Measurements from ENCODE around the gene MRTFB. TPM values are rescaled to one million over a fixed set of nuclear protein-coding genes. Genes with fewer than 3 reads are reported as not detected.

The MRTFB gene, protein sequence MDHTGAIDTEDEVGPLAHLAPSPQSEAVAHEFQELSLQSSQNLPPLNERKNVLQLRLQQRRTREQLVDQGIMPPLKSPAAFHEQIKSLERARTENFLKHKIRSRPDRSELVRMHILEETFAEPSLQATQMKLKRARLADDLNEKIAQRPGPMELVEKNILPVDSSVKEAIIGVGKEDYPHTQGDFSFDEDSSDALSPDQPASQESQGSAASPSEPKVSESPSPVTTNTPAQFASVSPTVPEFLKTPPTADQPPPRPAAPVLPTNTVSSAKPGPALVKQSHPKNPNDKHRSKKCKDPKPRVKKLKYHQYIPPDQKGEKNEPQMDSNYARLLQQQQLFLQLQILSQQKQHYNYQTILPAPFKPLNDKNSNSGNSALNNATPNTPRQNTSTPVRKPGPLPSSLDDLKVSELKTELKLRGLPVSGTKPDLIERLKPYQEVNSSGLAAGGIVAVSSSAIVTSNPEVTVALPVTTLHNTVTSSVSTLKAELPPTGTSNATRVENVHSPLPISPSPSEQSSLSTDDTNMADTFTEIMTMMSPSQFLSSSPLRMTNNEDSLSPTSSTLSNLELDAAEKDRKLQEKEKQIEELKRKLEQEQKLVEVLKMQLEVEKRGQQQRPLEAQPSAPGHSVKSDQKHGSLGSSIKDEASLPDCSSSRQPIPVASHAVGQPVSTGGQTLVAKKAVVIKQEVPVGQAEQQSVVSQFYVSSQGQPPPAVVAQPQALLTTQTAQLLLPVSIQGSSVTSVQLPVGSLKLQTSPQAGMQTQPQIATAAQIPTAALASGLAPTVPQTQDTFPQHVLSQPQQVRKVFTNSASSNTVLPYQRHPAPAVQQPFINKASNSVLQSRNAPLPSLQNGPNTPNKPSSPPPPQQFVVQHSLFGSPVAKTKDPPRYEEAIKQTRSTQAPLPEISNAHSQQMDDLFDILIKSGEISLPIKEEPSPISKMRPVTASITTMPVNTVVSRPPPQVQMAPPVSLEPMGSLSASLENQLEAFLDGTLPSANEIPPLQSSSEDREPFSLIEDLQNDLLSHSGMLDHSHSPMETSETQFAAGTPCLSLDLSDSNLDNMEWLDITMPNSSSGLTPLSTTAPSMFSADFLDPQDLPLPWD
- total RNA-seq (2016; rRNA removed; fragmentation: Illumina TruSeq; extraction: Trizol) = 11.4 and 17.3 TPM in 2 replicates
- total RNA-seq (2016; cell fraction: cytosol; rRNA removed; fragmentation: Illumina TruSeq; extraction: Trizol; ENCODE audit: low read depth) = 4.2 and 4.8 TPM in 2 replicates
- total RNA-seq (2016; cell fraction: insoluble cytoplasmic fraction; rRNA removed; fragmentation: Illumina TruSeq; extraction: Trizol) = 10.8 and 15.0 TPM in 2 replicates
- 7.1 and 8.5 TPM in 2 replicates for total RNA-seq (2016; cell fraction: membrane; rRNA removed; fragmentation: Illumina TruSeq; extraction: Trizol)
- total RNA-seq (2016; cell fraction: nucleus; rRNA removed; fragmentation: Illumina TruSeq; extraction: Trizol) = 40.5 and 44.5 TPM in 2 replicates
- polyA plus RNA-seq (2011; rRNA removed) = 13.1 and 14.0 TPM in 2 replicates
- 8.5 and 10.2 TPM in 2 replicates for polyA plus RNA-seq (2011; cell fraction: cytosol; rRNA removed)
- 39.1 and 43.0 TPM in 2 replicates for polyA plus RNA-seq (2011; cell fraction: nucleus; rRNA removed)
- 13.9 and 15.8 TPM in 2 replicates for polyA plus RNA-seq (2012)
- 1.2 and 1.9 TPM in 2 replicates for polyA plus RNA-seq (2016; cell fraction: cytosol; fragmentation: Illumina TruSeq; extraction: Trizol; ENCODE audit: low read depth)
- polyA plus RNA-seq (2016; cell fraction: insoluble cytoplasmic fraction; fragmentation: Illumina TruSeq; extraction: Trizol; ENCODE audit: low read depth) = 14.8 and 15.2 TPM in 2 replicates
- 2.1 and 2.5 TPM in 2 replicates for polyA plus RNA-seq (2016; cell fraction: membrane; fragmentation: Illumina TruSeq; extraction: Trizol; ENCODE audit: low read depth)
- polyA plus RNA-seq (2016; cell fraction: nucleus; fragmentation: Illumina TruSeq; extraction: Trizol; ENCODE audit: insufficient read depth, low read depth) = 23.7 and 31.6 TPM in 2 replicates
- 34.7 and 53.1 TPM in 2 replicates for polyA minus RNA-seq (2011; rRNA and poly(A)+ RNA removed; ENCODE audit: low replicate concordance)
- polyA minus RNA-seq (2011; cell fraction: cytosol; rRNA and poly(A)+ RNA removed) = 14.7 and 19.0 TPM in 2 replicates
- polyA minus RNA-seq (2011; cell fraction: nucleus; rRNA and poly(A)+ RNA removed) = 94.1 and 111 TPM in 2 replicates
- percentile 84 among the genes with signal in this experiment for Bru-seq, nascent RNA
- percentile 70 among the genes with signal in this experiment for BruChase-seq, experiment 1, labeled RNA remaining after a 6-hour chase
- percentile 76 among the genes with signal in this experiment for BruChase-seq, experiment 2, labeled RNA remaining after a 2-hour chase
- long read RNA-seq, experiment 1, partial matches to known transcripts = 0 of 1 reads
- long read RNA-seq, experiment 1, other reads (novel, unspliced or antisense) = 1 of 1 reads
- long read RNA-seq, experiment 2, partial matches to known transcripts = 1 of 20 reads
- long read RNA-seq, experiment 2, other reads (novel, unspliced or antisense) = 19 of 20 reads

DNA sequence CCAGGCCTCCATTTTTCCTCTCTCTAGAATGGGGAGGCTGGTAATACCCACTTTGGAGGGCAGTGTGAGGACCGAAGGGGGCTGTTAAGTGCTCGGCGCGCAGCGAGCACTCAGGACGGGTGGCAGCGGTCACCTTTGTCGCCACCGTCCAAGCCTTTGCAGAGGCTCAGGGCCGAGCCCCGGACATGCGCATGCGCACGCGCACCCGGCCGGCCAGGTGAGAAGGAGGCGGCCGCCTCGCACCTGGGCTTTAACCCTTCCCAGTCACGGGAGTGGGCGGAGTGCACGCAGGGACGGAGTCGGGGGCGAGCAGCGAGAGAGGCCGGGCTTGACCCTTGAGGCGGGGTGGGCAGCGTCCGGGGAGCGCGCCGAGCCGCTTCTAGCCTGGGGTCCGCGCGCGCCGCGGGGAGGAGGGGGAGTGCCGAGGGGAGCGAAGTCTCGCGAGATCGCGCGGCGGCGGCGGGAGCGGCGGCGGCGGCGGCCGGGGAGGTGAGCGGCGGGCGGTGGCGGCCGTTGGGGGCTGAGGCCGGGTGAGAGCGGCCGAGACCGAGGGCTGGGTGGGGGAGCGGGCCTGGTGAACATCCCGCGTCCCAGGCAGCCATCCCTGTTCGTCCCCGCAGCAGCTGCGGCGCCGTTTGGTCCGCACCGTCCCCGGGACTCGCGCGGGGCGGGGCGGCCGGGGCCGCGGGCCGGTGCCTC lies at the start of gene MRTFB:
Gene MRTFB (plus strand): TSS at position 443 of the 699 bp plus-strand sequence. CDS start 69,288 bp downstream, outside the sequence.
- Histone ChIP-seq H3K4me1 (ENCODE audit: insufficient read depth, low read length) (peaks cover 44% of the 10 kb centered on the region), H3K27me3 (ENCODE audit: control insufficient read depth in 1 of 2, insufficient read depth in 2 of 2, low read length in 2 of 2) (no peaks in the 10 kb centered on the region; a peak in 2 of 5 replicates), H3K4me2 (ENCODE audit: low read depth, low read length) (peak within 1 kb of the TSS; percentile 99), H3K4me3 (replicated peaks in 1 of 3; ENCODE audit: insufficient read depth in 1 of 3, low read depth in 2 of 3, low read length in 3 of 3) (peak within 1 kb of the TSS; percentile 85 to 97 (median 93)), H3K9me3 (ENCODE audit: low read length) (no peaks in the 10 kb centered on the region), H2AFZ (ENCODE audit: low read length) (peak within 1 kb of the TSS; percentile 97), H4K20me1 (ENCODE audit: insufficient read depth, low read length) (no peaks in the 10 kb centered on the region), H3K79me2 (ENCODE audit: insufficient read depth, low read length) (peaks cover 33% of the 10 kb centered on the region), H3K27ac (ENCODE audit: extremely low read length, insufficient read depth, low read length) (peak within 1 kb of the TSS; percentile 71), H3K36me3 (replicated peaks in 1 of 2; ENCODE audit: control insufficient read depth in 1 of 2, insufficient read depth in 2 of 2, low read length in 2 of 2) (no peaks in the 10 kb centered on the region; a peak in 1 of 5 replicates), H3K9ac (ENCODE audit: insufficient read depth, low read depth, low read length) (peak within 1 kb of the TSS; percentile 82)
- POLR2A ChIA-PET = interaction anchor here (1.0 to 1.2 kb wide), 3 partner anchors 9 to 151 kb away, joined by 4 to 5 read pairs (median 4); partner anchors contain the start of gene ERCC4
- in situ Hi-C loops (cut with HindIII; ENCODE audit: extremely low pct_ligation_motif_present, low pct_unique_long_range_greater_than_20kb) (no loop called here), intact Hi-C loops (cut with micrococcal nuclease; ENCODE audit: unreplicated experiment) (loop anchor here (5.0 to 10.0 kb wide), 3 partner anchors 134 to 214 kb away; no protein-coding TSS in a partner anchor)
- DNase-seq (ENCODE audit: low spot score) (peak; percentile 80), ATAC-seq (peak; percentile 83), FAIRE-seq (no peak)
- under 1% methylated on average over 37 of the region's 86 CpGs for WGBS (ENCODE audit: low lambda C conversion rate)
- CTCF ChIA-PET (ENCODE audit: low intra/inter-chr PET ratio, low total read pairs) = no interaction called here
- no TSS peak for BruUV-seq (replicated peaks)
- no peak for TF ChIP-seq EZH2 (conservative IDR thresholded peaks at IDR 0.05; ENCODE audit: low read depth, low read length)
- TF ChIP-seq PAWR (CRISPR knock-in tag; IDR thresholded peaks at IDR 0.05; ENCODE audit: borderline replicate concordance) = peak; percentile 81; the same call in 1 of the 2 replicates
- peak; percentile 30; the same call in 1 of the 2 replicates for TF ChIP-seq ZNF564 (CRISPR knock-in tag; IDR thresholded peaks at IDR 0.05)
- TF ChIP-seq FOXA3 (CRISPR knock-in tag; IDR thresholded peaks at IDR 0.05) = peak; percentile 64
- no peak for TF ChIP-seq ZNF382 (CRISPR knock-in tag; IDR thresholded peaks at IDR 0.05; ENCODE audit: borderline replicate concordance)
- TF ChIP-seq ZNF124 (CRISPR knock-in tag; IDR thresholded peaks at IDR 0.05) = peak; percentile 54; the same call in 1 of the 2 replicates
- peak; percentile 98 for TF ChIP-seq ZNF550 (CRISPR knock-in tag; IDR thresholded peaks at IDR 0.05; ENCODE audit: borderline replicate concordance)
- TF ChIP-seq, protein P1, sequence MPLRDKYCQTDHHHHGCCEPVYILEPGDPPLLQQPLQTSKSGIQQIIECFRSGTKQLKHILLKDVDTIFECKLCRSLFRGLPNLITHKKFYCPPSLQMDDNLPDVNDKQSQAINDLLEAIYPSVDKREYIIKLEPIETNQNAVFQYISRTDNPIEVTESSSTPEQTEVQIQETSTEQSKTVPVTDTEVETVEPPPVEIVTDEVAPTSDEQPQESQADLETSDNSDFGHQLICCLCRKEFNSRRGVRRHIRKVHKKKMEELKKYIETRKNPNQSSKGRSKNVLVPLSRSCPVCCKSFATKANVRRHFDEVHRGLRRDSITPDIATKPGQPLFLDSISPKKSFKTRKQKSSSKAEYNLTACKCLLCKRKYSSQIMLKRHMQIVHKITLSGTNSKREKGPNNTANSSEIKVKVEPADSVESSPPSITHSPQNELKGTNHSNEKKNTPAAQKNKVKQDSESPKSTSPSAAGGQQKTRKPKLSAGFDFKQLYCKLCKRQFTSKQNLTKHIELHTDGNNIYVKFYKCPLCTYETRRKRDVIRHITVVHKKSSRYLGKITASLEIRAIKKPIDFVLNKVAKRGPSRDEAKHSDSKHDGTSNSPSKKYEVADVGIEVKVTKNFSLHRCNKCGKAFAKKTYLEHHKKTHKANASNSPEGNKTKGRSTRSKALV (CRISPR knock-in tag; IDR thresholded peaks at IDR 0.05) = peak; percentile 48; the same call in 1 of the 2 replicates
- TF ChIP-seq, protein P2, sequence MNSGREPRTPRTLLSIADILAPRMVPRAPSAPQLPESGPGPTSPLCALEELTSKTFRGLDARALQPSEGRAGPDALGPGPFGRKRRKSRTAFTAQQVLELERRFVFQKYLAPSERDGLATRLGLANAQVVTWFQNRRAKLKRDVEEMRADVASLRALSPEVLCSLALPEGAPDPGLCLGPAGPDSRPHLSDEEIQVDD (CRISPR knock-in tag; IDR thresholded peaks at IDR 0.05; ENCODE audit: borderline replicate concordance) = peak; percentile 97

Measured in HepG2 (cell line).